ENCODE data around the gene BCL2L1.
A peak's percentile ranks its signal among the peaks of the same experiment; 100 is the strongest.

Gene BCL2L1

GRCh38 chr20:31720486-31721407 lies 1.9 kb downstream of the BCL2L1 start:
- TF ChIP-seq JUND (IDR thresholded peaks at IDR 0.05; ENCODE audit: low read depth): no peak
- no peak for DNase-seq (ENCODE audit: low read depth in 1 of 2, low spot score in 1 of 2)
- in situ Hi-C loops (cut with HindIII; ENCODE audit: low pct_unique_long_range_greater_than_20kb, low sequenced_read_pairs): no loop called here

- no peak for TF ChIP-seq JUND (IDR thresholded peaks at IDR 0.05; ENCODE audit: low read depth)
- in situ Hi-C loops (cut with HindIII; ENCODE audit: low pct_unique_long_range_greater_than_20kb, low sequenced_read_pairs): no loop called here
- DNase-seq (ENCODE audit: low read depth in 1 of 2, low spot score in 1 of 2): peak in 1 of 2 experiments; percentile 82
Observed at GRCh38 chr20:31719644-31720485, 2.8 kb downstream of the BCL2L1 start.

- in situ Hi-C loops (cut with HindIII; ENCODE audit: low pct_unique_long_range_greater_than_20kb, low sequenced_read_pairs): no loop called here
- peak; percentile 67; the same call in 1 of the 2 replicates for TF ChIP-seq JUND (IDR thresholded peaks at IDR 0.05; ENCODE audit: low read depth)
- peak; percentile 67 to 99 for DNase-seq (ENCODE audit: low read depth in 1 of 2, low spot score in 1 of 2)
Observed at GRCh38 chr20:31718952-31719643, 3.6 kb downstream of the BCL2L1 start.

- DNase-seq (ENCODE audit: low read depth in 1 of 2, low spot score in 1 of 2): no peak
- no peak for TF ChIP-seq JUND (IDR thresholded peaks at IDR 0.05; ENCODE audit: low read depth)
- in situ Hi-C loops (cut with HindIII; ENCODE audit: low pct_unique_long_range_greater_than_20kb, low sequenced_read_pairs): no loop called here
Observed at GRCh38 chr20:31717478-31718201, 5.0 kb downstream of the BCL2L1 start.

- in situ Hi-C loops (cut with HindIII; ENCODE audit: low pct_unique_long_range_greater_than_20kb, low sequenced_read_pairs): no loop called here
Observed at GRCh38 chr20:31716818-31717477, 5.7 kb downstream of the BCL2L1 start.

GRCh38 chr20:31716351-31716750 lies 6.3 kb downstream of the BCL2L1 start:
- no peak for TF ChIP-seq JUND (IDR thresholded peaks at IDR 0.05; ENCODE audit: low read depth)
- DNase-seq (ENCODE audit: low read depth in 1 of 2, low spot score in 1 of 2): no peak

More at GRCh38 chr20:31716818-31717477, 5.7 kb downstream of the BCL2L1 start:
- TF ChIP-seq JUND (IDR thresholded peaks at IDR 0.05; ENCODE audit: low read depth): no peak
- DNase-seq (ENCODE audit: low read depth in 1 of 2, low spot score in 1 of 2): no peak

GRCh38 chr20:31715766-31716165 lies 6.9 kb downstream of the BCL2L1 start:
- TF ChIP-seq JUND (IDR thresholded peaks at IDR 0.05; ENCODE audit: low read depth): no peak
- in situ Hi-C loops (cut with HindIII; ENCODE audit: low pct_unique_long_range_greater_than_20kb, low sequenced_read_pairs): no loop called here
- no peak for DNase-seq (ENCODE audit: low read depth in 1 of 2, low spot score in 1 of 2)

More at GRCh38 chr20:31716351-31716750, 6.3 kb downstream of the BCL2L1 start:
- in situ Hi-C loops (cut with HindIII; ENCODE audit: low pct_unique_long_range_greater_than_20kb, low sequenced_read_pairs): no loop called here

- in situ Hi-C loops (cut with HindIII; ENCODE audit: low pct_unique_long_range_greater_than_20kb, low sequenced_read_pairs): no loop called here
- no peak for TF ChIP-seq JUND (IDR thresholded peaks at IDR 0.05; ENCODE audit: low read depth)
- no peak for DNase-seq (ENCODE audit: low read depth in 1 of 2, low spot score in 1 of 2)
Observed at GRCh38 chr20:31713312-31714273, 9.1 kb downstream of the BCL2L1 start.

- TF ChIP-seq JUND (IDR thresholded peaks at IDR 0.05; ENCODE audit: low read depth): no peak
- DNase-seq (ENCODE audit: low read depth in 1 of 2, low spot score in 1 of 2): peak in 1 of 2 experiments; percentile 91
- in situ Hi-C loops (cut with HindIII; ENCODE audit: low pct_unique_long_range_greater_than_20kb, low sequenced_read_pairs): no loop called here
Observed at GRCh38 chr20:31712564-31713311, 9.9 kb downstream of the BCL2L1 start.

GRCh38 chr20:31712112-31712553 lies 10.5 kb downstream of the BCL2L1 start:
- in situ Hi-C loops (cut with HindIII; ENCODE audit: low pct_unique_long_range_greater_than_20kb, low sequenced_read_pairs): no loop called here
- TF ChIP-seq JUND (IDR thresholded peaks at IDR 0.05; ENCODE audit: low read depth): no peak
- peak in 1 of 2 experiments; percentile 45 for DNase-seq (ENCODE audit: low read depth in 1 of 2, low spot score in 1 of 2)
